Esophagus muscularis mucosa (tissue), 4 donors: ENCODE data around the gene SELENOF. TPM values are rescaled to one million over a fixed set of nuclear protein-coding genes. Genes with fewer than 3 reads are reported as not detected.

Experiments
- DNase-seq: peaks from one replicate; pipeline ENCODE4 v3.0.0-alpha.2; 2017; ENCODE audit errors: extremely low spot score
- H3K27ac ChIP-seq, 4 donors: fragments of 200-600 bp; sonication (generic); replicated peaks in 1 of 4; 1 replicate in 3 of 4; 2 replicates in 1 of 4; pipeline ENCODE4 v1.5.1; 2016 to 2019; ENCODE audit warnings: mild to moderate bottlenecking in 1 of 4
- H3K27me3 ChIP-seq, 4 donors: fragments of 200-600 bp; sonication (generic); one replicate each; pipeline versions ENCODE4 v1.5.1 to v1.6.0; 2016 to 2019
- H3K36me3 ChIP-seq, 4 donors: fragments of 200-600 bp; sonication (generic); one replicate each; pipeline ENCODE4 v1.5.1; 2016 to 2019
- H3K4me1 ChIP-seq, 4 donors: fragments of 200-600 bp; sonication (generic); one replicate each; pipeline ENCODE4 v1.5.1; 2016 to 2019
- H3K4me3 ChIP-seq, 4 donors: fragments of 200-600 bp; sonication (generic); 1 replicate in 2 of 4; 2 replicates in 2 of 4; pipeline ENCODE4 v1.5.1; 2016 to 2019; ENCODE audit warnings: mild to moderate bottlenecking in 4 of 4, moderate library complexity in 1 of 4
- H3K9me3 ChIP-seq, 4 donors: fragments of 200-600 bp; sonication (generic); 1 replicate in 3 of 4; 2 replicates in 1 of 4; pipeline ENCODE4 v1.5.1; 2016 to 2019
- CTCF ChIP-seq, 3 experiments: fragments of 200-600 bp in 2 of 3; fragments of 450-650 bp in 1 of 3; sonication (generic) in 2 of 3; IDR thresholded peaks; one replicate each; pipeline ENCODE4 v1.5.1; 2017 to 2019; ENCODE audit warnings: antibody characterized with exemption in 3 of 3, mild to moderate bottlenecking in 2 of 3, moderate library complexity in 1 of 3
- EP300 ChIP-seq: sonication (generic); formaldehyde crosslinking; IDR thresholded peaks from one replicate; pipeline ENCODE4 v1.6.1; 2017; ENCODE audit warnings: antibody characterized with exemption
- POLR2A ChIP-seq: fragments of 450-650 bp; IDR thresholded peaks from one replicate; pipeline ENCODE4 v1.6.1; 2017; ENCODE audit warnings: antibody characterized with exemption, moderate library complexity, mild to moderate bottlenecking, low read depth
- POLR2AphosphoS5 ChIP-seq, 2 donors: sonication (generic); formaldehyde crosslinking; IDR thresholded peaks; one replicate each; pipeline ENCODE4 v1.6.1; 2017; ENCODE audit warnings: antibody characterized with exemption in 2 of 2
- WGBS: methylation state at CpG from one replicate; pipeline ENCODE4 v1.1.5; 2018; 5-methylcytosine and 5-hydroxymethylcytosine counted together
- intact Hi-C: fragments of 100-400 bp; cut with DNase I; formaldehyde crosslinking; loops from one replicate; pipeline ENCODE4 v1.15.1; 2023
- total RNA-seq, 4 donors: library from RNA; depleted of rRNA; stranded (reverse); fragments of >200 nt; gene quantifications; one replicate each; pipeline versions ENCODE4 v1.1.0 to v1.2.1, GENCODE V29; 2016

The SELENOF gene
- total RNA-seq, 4 donors from 2014 or later, result 76.8 to 103 (median 89.4) TPM

- TF ChIP-seq EP300, result no peak
- TF ChIP-seq POLR2AphosphoS5 (IDR thresholded peaks at IDR 0.05), result no peak
- TF ChIP-seq POLR2A, result no peak
- no peak for TF ChIP-seq CTCF (IDR thresholded peaks at IDR 0.05)
- H3K27me3 ChIP-seq, result no peaks in the 10 kb centered on the region
- no peaks in the 10 kb centered on the region for H3K4me1 ChIP-seq
- 94% methylated on average over 3 of the region's 3 CpGs for WGBS
- intact Hi-C loops, result no loop called here
- DNase-seq, result no peak
- no peak overlapping the region for H3K4me3 ChIP-seq
- no peak overlapping the region for H3K27ac ChIP-seq
- no peaks in the 10 kb centered on the region for H3K36me3 ChIP-seq
- H3K9me3 ChIP-seq, result no peaks in the 10 kb centered on the region
Measured at GRCh38 chr1:86845514-86845913, 68.4 kb downstream of the SELENOF start.

- H3K36me3 ChIP-seq, result no peaks in the 10 kb centered on the region
- TF ChIP-seq EP300, result no peak
- TF ChIP-seq CTCF (IDR thresholded peaks at IDR 0.05), result no peak
- no peak for TF ChIP-seq POLR2A
- no peak for TF ChIP-seq POLR2AphosphoS5 (IDR thresholded peaks at IDR 0.05)
- WGBS, result 64% methylated on average over 1 of the region's 1 CpG
- no peaks in the 10 kb centered on the region for H3K4me1 ChIP-seq
- no peaks in the 10 kb centered on the region for H3K9me3 ChIP-seq
- no peak overlapping the region for H3K27ac ChIP-seq
- intact Hi-C loops, result no loop called here
- no peak overlapping the region for H3K4me3 ChIP-seq
- DNase-seq, result no peak
- no peaks in the 10 kb centered on the region for H3K27me3 ChIP-seq
Measured at GRCh38 chr1:86841116-86841515, 72.8 kb downstream of the SELENOF start.

GRCh38 chr1:86833461-86834215 is 80.3 kb downstream of the SELENOF start:
- intact Hi-C loops, result loop anchor here (1.0 to 2.0 kb wide), 2 partner anchors 131 to 251 kb away; no protein-coding TSS in a partner anchor
- H3K9me3 ChIP-seq, result no peaks in the 10 kb centered on the region
- TF ChIP-seq CTCF (IDR thresholded peaks at IDR 0.05), result peak; percentile 58 to 68 (median 64)
- TF ChIP-seq POLR2A, result no peak
- peaks cover 0 to 6% (median 3%) of the 10 kb centered on the region in 4 donors for H3K4me1 ChIP-seq
- no peak overlapping the region for H3K27ac ChIP-seq
- no peaks in the 10 kb centered on the region for H3K27me3 ChIP-seq
- DNase-seq, result no peak
- no peaks in the 10 kb centered on the region for H3K36me3 ChIP-seq
- 50% methylated on average over 17 of the region's 17 CpGs for WGBS
- H3K4me3 ChIP-seq, result no peak overlapping the region

GRCh38 chr1:86832433-86832832 is 81.5 kb downstream of the SELENOF start:
- Histone ChIP-seq H3K36me3 (no peaks in the 10 kb centered on the region), H3K4me1 (peaks cover 0 to 6% (median 3%) of the 10 kb centered on the region in 4 donors), H3K27ac (no peak overlapping the region), H3K9me3 (no peaks in the 10 kb centered on the region), H3K4me3 (no peak overlapping the region), H3K27me3 (no peaks in the 10 kb centered on the region)
- no peak for DNase-seq
- intact Hi-C loops, result loop anchor here (2.0 kb wide), 1 partner anchor 132 kb away; no protein-coding TSS in a partner anchor
- TF ChIP-seq POLR2A (no peak), CTCF (IDR thresholded peaks at IDR 0.05) (no peak), POLR2AphosphoS5 (IDR thresholded peaks at IDR 0.05) (no peak), EP300 (no peak)
- 79% methylated on average over 1 of the region's 1 CpG for WGBS
